Stimulated activated memory B cell treated with anti-CD40 and anti-IgM and Interleukin-4, amounts not matched to agents 10 μg/mL and 1 μg/mL and 100 μg/mL, for 72 hours (primary cell): ENCODE data around the gene TAGAP.
"Not testable (repeated sequence)": the region's sequence is repeated elsewhere in the genome, so short reads cannot be mapped to it uniquely, and the experiment has no call there.

Experiments
- ATAC-seq: fragments of 150-1000 bp; cut with Tn5 transposase; 2 replicates; pipeline ENCODE4 v1.10.0; 2021
- H3K27ac Mint-ChIP-seq: one replicate; pipeline ENCODE4 v1.8.0; 2022; ENCODE audit warnings: mild to moderate bottlenecking, mixed read lengths
- H3K27me3 Mint-ChIP-seq: one replicate; pipeline ENCODE4 v1.8.0; 2022; ENCODE audit warnings: mixed read lengths
- H3K36me3 Mint-ChIP-seq: one replicate; pipeline ENCODE4 v1.8.0; 2022; ENCODE audit warnings: mixed read lengths
- H3K4me1 Mint-ChIP-seq: one replicate; pipeline ENCODE4 v1.8.0; 2022; ENCODE audit warnings: mixed read lengths
- H3K4me3 Mint-ChIP-seq: one replicate; pipeline ENCODE4 v1.8.0; 2022; ENCODE audit warnings: mild to moderate bottlenecking, moderate library complexity, mixed read lengths
- H3K9me3 Mint-ChIP-seq: one replicate; pipeline ENCODE4 v1.8.0; 2022; ENCODE audit warnings: mixed read lengths

Gene TAGAP

GRCh38 chr6:158991017-158991723 is 53.6 kb downstream of the TAGAP start:
- peaks cover 26% of the 10 kb centered on the region for H3K36me3 Mint-ChIP-seq
- H3K27me3 Mint-ChIP-seq: no peaks in the 10 kb centered on the region
- H3K4me3 Mint-ChIP-seq: no peak overlapping the region
- peaks cover 12% of the 10 kb centered on the region for H3K4me1 Mint-ChIP-seq
- H3K9me3 Mint-ChIP-seq: peaks cover 11% of the 10 kb centered on the region
- no peak for ATAC-seq
- H3K27ac Mint-ChIP-seq: no peak overlapping the region

- not testable (repeated sequence) for ATAC-seq, H3K27me3 Mint-ChIP-seq, H3K4me3 Mint-ChIP-seq, H3K27ac Mint-ChIP-seq, H3K4me1 Mint-ChIP-seq
- H3K36me3 Mint-ChIP-seq: peaks cover 26% of the 10 kb centered on the region
- peaks cover 11% of the 10 kb centered on the region for H3K9me3 Mint-ChIP-seq
Measured at GRCh38 chr6:158989711-158990110, 55.1 kb downstream of the TAGAP start.

GRCh38 chr6:158988477-158988876 is 56.3 kb downstream of the TAGAP start:
- peaks cover 11% of the 10 kb centered on the region for H3K9me3 Mint-ChIP-seq
- H3K4me3 Mint-ChIP-seq: no peak overlapping the region
- no peak for ATAC-seq
- peaks cover 23% of the 10 kb centered on the region for H3K36me3 Mint-ChIP-seq
- H3K4me1 Mint-ChIP-seq: no peaks in the 10 kb centered on the region
- no peaks in the 10 kb centered on the region for H3K27me3 Mint-ChIP-seq
- H3K27ac Mint-ChIP-seq: no peak overlapping the region

DNA sequence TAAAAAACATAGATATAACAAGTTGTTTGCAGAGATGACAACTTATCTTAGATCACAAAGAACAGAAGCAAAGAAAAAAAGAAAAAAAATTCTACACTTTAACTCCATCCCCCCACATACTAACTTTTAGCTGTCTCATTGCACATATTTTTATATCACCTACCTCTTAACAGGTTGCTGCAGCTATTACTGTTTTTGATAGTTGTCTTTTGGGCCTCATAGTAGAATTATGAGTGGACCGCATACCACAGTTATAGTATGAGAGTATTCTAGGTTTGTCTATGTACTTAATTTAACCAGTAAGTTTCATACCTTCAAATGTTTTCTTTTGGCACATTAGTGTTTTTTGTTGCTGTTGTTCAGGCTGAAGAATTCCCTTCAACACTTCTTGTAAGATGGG is 57.1 kb downstream of the TAGAP start:
- H3K4me1 Mint-ChIP-seq: no peaks in the 10 kb centered on the region
- no peak for ATAC-seq
- H3K27me3 Mint-ChIP-seq: no peaks in the 10 kb centered on the region
- no peak overlapping the region for H3K4me3 Mint-ChIP-seq
- H3K27ac Mint-ChIP-seq: no peak overlapping the region
- peaks cover 20% of the 10 kb centered on the region for H3K36me3 Mint-ChIP-seq
- H3K9me3 Mint-ChIP-seq: peaks cover 11% of the 10 kb centered on the region
